GM12873 (cell line): Measurements from ENCODE around the gene CLSTN2.
A peak's percentile ranks its signal among the peaks of the same experiment; 100 is the strongest.

Experiments used
- CTCF ChIP-seq: IDR thresholded peaks from 2 replicates; pipeline ENCODE4 v1.5.1; 2012; ENCODE audit warnings: low read depth, mild to moderate bottlenecking, moderate library complexity, low read length, control low read depth; ENCODE audit not compliant: insufficient read depth; ENCODE audit errors: missing control alignments

CLSTN2 gene

DNA sequence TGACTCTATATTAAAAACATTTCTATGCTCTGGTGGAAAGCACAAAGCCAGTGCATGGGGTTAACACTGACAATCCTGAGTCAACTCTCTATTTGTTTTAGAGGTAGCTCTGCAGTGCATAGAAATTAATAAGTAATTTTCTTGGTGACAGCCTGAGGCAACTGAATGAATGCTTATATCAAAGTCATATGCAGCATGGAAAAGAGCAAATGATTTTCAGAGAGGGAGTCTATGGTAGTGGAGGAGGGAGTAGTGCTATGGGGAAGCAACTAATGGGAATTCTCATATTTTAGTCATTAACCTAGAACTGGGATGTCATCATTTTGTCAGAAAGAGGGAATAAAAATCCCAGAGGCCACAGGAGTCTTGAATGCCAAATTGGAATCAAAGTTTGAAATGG, 99.1 kb downstream of the CLSTN2 start:
- TF ChIP-seq CTCF = no peak

DNA sequence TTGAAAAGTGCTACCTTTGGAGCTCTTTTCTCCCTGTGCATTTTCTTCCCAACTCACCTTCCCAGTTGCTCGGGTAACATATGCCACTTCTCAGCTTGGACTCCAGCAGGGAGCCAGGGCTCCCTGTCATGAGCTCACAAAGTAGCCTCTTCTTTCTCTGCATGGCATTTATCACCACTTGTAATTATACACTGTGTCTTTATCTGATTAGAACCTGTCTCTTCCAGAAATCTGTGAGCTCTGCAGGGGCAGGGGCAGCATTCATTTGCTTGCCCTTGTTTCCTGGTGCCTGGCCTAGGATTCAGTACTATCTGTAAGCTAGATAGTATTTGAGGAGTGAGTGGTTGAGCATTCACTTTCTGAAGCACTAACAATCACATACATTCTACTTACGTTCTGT, 100.9 kb downstream of the CLSTN2 start:
- no peak for TF ChIP-seq CTCF

- no peak for TF ChIP-seq CTCF
These were observed 115.4 kb downstream of the CLSTN2 start for GRCh38 chr3:140050396-140050795.

GRCh38 chr3:140051019-140051957, 116.3 kb downstream of the CLSTN2 start:
- peak; percentile 47 for TF ChIP-seq CTCF

GRCh38 chr3:140052771-140053702, 118.1 kb downstream of the CLSTN2 start:
- TF ChIP-seq CTCF = no peak

DNA sequence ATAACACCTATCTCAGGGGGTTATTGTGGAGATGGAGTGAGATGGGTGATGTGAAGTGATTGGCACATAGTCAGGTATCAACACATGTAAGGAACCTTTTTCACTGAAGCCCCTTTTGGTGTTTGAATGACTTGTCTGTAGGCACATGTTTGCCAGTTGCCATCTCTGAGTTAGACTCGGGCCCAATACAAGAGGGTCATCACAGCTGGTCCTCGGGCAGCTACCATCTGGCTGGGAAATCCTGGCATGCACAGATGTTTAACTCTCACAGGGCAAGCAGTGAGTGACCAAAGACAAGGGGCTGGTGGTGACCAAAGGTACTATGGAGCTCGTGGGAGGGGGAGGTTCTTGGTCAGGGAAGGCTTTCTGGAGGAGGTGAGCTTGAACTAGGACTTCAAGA, 118.8 kb downstream of the CLSTN2 start:
- TF ChIP-seq CTCF = no peak
